Measurements from ENCODE around the gene SLC16A4.

DNA sequence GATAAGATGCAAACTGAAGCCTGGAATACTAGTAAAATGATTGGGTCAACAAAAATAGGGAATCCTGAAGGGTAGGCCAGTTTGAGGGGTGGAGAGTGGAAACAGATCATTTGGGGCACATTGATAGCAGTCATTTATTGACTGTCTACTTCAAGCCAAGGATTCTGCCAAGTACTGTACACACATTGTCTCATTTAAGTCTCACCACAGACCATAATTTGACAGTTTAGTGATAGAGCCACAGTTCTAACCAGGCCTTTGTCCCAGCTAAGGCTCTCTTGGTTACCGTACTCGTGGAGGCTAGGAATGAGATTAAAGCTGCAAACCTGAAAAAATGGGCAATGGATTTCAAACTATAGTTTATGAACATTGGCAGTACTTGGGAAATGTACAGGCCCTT, 40.5 kb downstream of the SLC16A4 start:
- no peak for TF ChIP-seq EZH2 (IDR thresholded peaks at IDR 0.05; ENCODE audit: insufficient read depth, poor library complexity, severe bottlenecking)
- no peak for TF ChIP-seq EZH2phosphoT487 (IDR thresholded peaks at IDR 0.05; ENCODE audit: insufficient read depth, low read depth)
